Sigmoid colon (tissue), 7 donors: ENCODE results near the gene MYO1H. TPM values are rescaled to one million over a fixed set of nuclear protein-coding genes. Genes with fewer than 3 reads are reported as not detected.

Source experiments
- DNase-seq: peaks from one replicate; pipeline ENCODE4 v3.0.0-alpha.2; 2019
- H3K27ac ChIP-seq, 4 donors: fragments of 200-600 bp; sonication (generic); one replicate each; pipeline ENCODE4 v1.5.1; 2016 to 2019; ENCODE audit warnings: mild to moderate bottlenecking in 1 of 4
- H3K27me3 ChIP-seq, 3 donors: fragments of 200-600 bp; sonication (generic); one replicate each; pipeline ENCODE4 v1.5.1; 2019; ENCODE audit warnings: mild to moderate bottlenecking in 1 of 3
- H3K36me3 ChIP-seq, 4 donors: fragments of 200-600 bp; sonication (generic); one replicate each; pipeline ENCODE4 v1.5.1; 2016 to 2019
- H3K4me1 ChIP-seq, 4 donors: fragments of 200-600 bp; sonication (generic); one replicate each; pipeline ENCODE4 v1.5.1; 2017 to 2019
- H3K4me3 ChIP-seq, 4 donors: fragments of 200-600 bp; sonication (generic); one replicate each; pipeline ENCODE4 v1.5.1; 2017 to 2019; ENCODE audit warnings: mild to moderate bottlenecking in 2 of 4, moderate library complexity in 1 of 4
- H3K9me3 ChIP-seq, 4 donors: fragments of 200-600 bp in 3 of 4; sonication (generic) in 3 of 4; one replicate each; pipeline versions ENCODE4 v1.5.1 to v1.6.1; 2013 to 2019
- CTCF ChIP-seq, 4 experiments: fragments of 450-650 bp in 3 of 4; fragments of 200-600 bp in 1 of 4; IDR thresholded peaks; one replicate each; pipeline ENCODE4 v1.5.1; 2016 to 2019; ENCODE audit warnings: antibody characterized with exemption in 4 of 4, mild to moderate bottlenecking in 3 of 4, moderate library complexity in 2 of 4
- EP300 ChIP-seq, 4 donors: sonication (generic); formaldehyde crosslinking; IDR thresholded peaks; one replicate each; pipeline ENCODE4 v1.6.1; 2017; ENCODE audit warnings: antibody characterized with exemption in 4 of 4
- POLR2A ChIP-seq, 2 donors: fragments of 450-650 bp; IDR thresholded peaks; one replicate each; pipeline ENCODE4 v1.6.1; 2016; ENCODE audit warnings: antibody characterized with exemption in 2 of 2, mild to moderate bottlenecking in 2 of 2, moderate library complexity in 2 of 2
- POLR2AphosphoS5 ChIP-seq, 4 donors: sonication (generic); formaldehyde crosslinking; IDR thresholded peaks; one replicate each; pipeline ENCODE4 v1.6.1; 2017; ENCODE audit warnings: antibody characterized with exemption in 4 of 4
- WGBS, 2 donors: extraction: QIAGEN DNeasy Blood & Tissue Kit; methylation state at CpG; one replicate each; pipeline ENCODE4 v1.1.7; 2013; 5-methylcytosine and 5-hydroxymethylcytosine counted together
- intact Hi-C: fragments of 100-400 bp; cut with DNase I; formaldehyde crosslinking; loops from one replicate; pipeline ENCODE4 v1.15.1; 2023
- polyA plus RNA-seq, 3 donors: library from polyadenylated mRNA; stranded (reverse); fragments of 200-250 nt; gene quantifications; one replicate each; pipeline ENCODE4 v1.2.3, GENCODE V29; 2013
- total RNA-seq, 4 donors: library from RNA; depleted of rRNA; stranded (reverse); fragments of >200 nt; gene quantifications; one replicate each; pipeline ENCODE4 v1.1.0, GENCODE V29; 2016
- donor health status: healthy with polysubstance abuse.
- donor health status: Bipolar disorder and iron deficiency.
- donor health status: healthy.

Gene MYO1H
- total and polyA plus RNA-seq, 7 donors, result 0.07 TPM; not detected in 6

- Histone ChIP-seq H3K36me3 (peaks cover 22 to 100% (median 62%) of the 10 kb centered on the region in 4 donors), H3K4me3 (no peak overlapping the region), H3K27ac (no peak overlapping the region), H3K9me3 (no peaks in the 10 kb centered on the region), H3K27me3 (no peaks in the 10 kb centered on the region), H3K4me1 (no peaks in the 10 kb centered on the region)
- intact Hi-C loops, result no loop called here
- DNase-seq, result no peak
- 96 to 97% methylated on average over 7 of the region's 7 CpGs for WGBS, 2 donors
- TF ChIP-seq POLR2A (IDR thresholded peaks at IDR 0.05) (no peak), POLR2AphosphoS5 (IDR thresholded peaks at IDR 0.05) (no peak), CTCF (IDR thresholded peaks at IDR 0.05) (no peak), EP300 (IDR thresholded peaks at IDR 0.05) (no peak)
Observed at GRCh38 chr12:109494348-109494881, 146.7 kb downstream of the MYO1H start.

- no peak for DNase-seq
- Histone ChIP-seq H3K27ac (no peak overlapping the region), H3K36me3 (peaks cover 24 to 100% (median 59%) of the 10 kb centered on the region in 4 donors), H3K27me3 (no peaks in the 10 kb centered on the region), H3K4me1 (no peaks in the 10 kb centered on the region), H3K9me3 (no peaks in the 10 kb centered on the region), H3K4me3 (no peak overlapping the region)
- TF ChIP-seq POLR2AphosphoS5 (IDR thresholded peaks at IDR 0.05) (no peak), EP300 (IDR thresholded peaks at IDR 0.05) (no peak), POLR2A (IDR thresholded peaks at IDR 0.05) (no peak), CTCF (IDR thresholded peaks at IDR 0.05) (no peak)
- intact Hi-C loops, result no loop called here
Observed at GRCh38 chr12:109495012-109495411, 147.3 kb downstream of the MYO1H start.

GRCh38 chr12:109496306-109496705 lies 148.6 kb downstream of the MYO1H start:
- no peak overlapping the region for H3K4me3 ChIP-seq
- peaks cover 29 to 100% (median 61%) of the 10 kb centered on the region in 4 donors for H3K36me3 ChIP-seq
- TF ChIP-seq POLR2A (IDR thresholded peaks at IDR 0.05) (no peak), POLR2AphosphoS5 (IDR thresholded peaks at IDR 0.05) (no peak), EP300 (IDR thresholded peaks at IDR 0.05) (no peak)

GRCh38 chr12:109497675-109498074 lies 150.0 kb downstream of the MYO1H start:
- Histone ChIP-seq H3K27me3 (no peaks in the 10 kb centered on the region), H3K4me3 (no peak overlapping the region), H3K9me3 (no peaks in the 10 kb centered on the region), H3K4me1 (no peaks in the 10 kb centered on the region), H3K36me3 (peaks cover 21 to 100% (median 68%) of the 10 kb centered on the region in 4 donors), H3K27ac (no peak overlapping the region)
- intact Hi-C loops, result no loop called here
- TF ChIP-seq CTCF (IDR thresholded peaks at IDR 0.05), result no peak
- TF ChIP-seq EP300 (IDR thresholded peaks at IDR 0.05), result no peak
- TF ChIP-seq POLR2A (IDR thresholded peaks at IDR 0.05), result no peak
- TF ChIP-seq POLR2AphosphoS5 (IDR thresholded peaks at IDR 0.05), result no peak
- no peak for DNase-seq
- WGBS, 2 donors, result 92% methylated on average over 7 of the region's 7 CpGs

More at GRCh38 chr12:109496306-109496705, 148.6 kb downstream of the MYO1H start:
- DNase-seq, result no peak
- intact Hi-C loops, result no loop called here
- H3K4me1 ChIP-seq, result no peaks in the 10 kb centered on the region
- H3K27me3 ChIP-seq, result no peaks in the 10 kb centered on the region
- no peak overlapping the region for H3K27ac ChIP-seq
- H3K9me3 ChIP-seq, result no peaks in the 10 kb centered on the region

Other genes starting within 250 kb of the MYO1H start
- 100 to 1,000 TPM; 116 to 295 (median 161) TPM for gene ACACB, start 231.3 kb upstream of the MYO1H start, total RNA-seq
- 10 to 100 TPM in 1 of 3 donors, 1 to 10 TPM in 2; 5.3 to 36.0 (median 5.4) TPM for gene ACACB, start 231.3 kb upstream of the MYO1H start, polyA plus RNA-seq
- gene FOXN4, start 38.6 kb upstream of the MYO1H start, total RNA-seq, result 1 to 10 TPM in 1 of 4 donors, under 1 TPM in 1, not detected in 2; 0.41 to 1.9 TPM
- under 1 TPM in 1 of 3 donors, not detected in 2; 0.06 TPM for gene FOXN4, start 38.6 kb upstream of the MYO1H start, polyA plus RNA-seq
- gene KCTD10, start 129.4 kb downstream of the MYO1H start, total RNA-seq, result 100 to 1,000 TPM in 2 of 4 donors, 10 to 100 TPM in 2; 82.8 to 123 (median 101) TPM
- gene KCTD10, start 129.4 kb downstream of the MYO1H start, polyA plus RNA-seq, result 10 to 100 TPM; 53.5 to 79.8 (median 54.2) TPM
- 10 to 100 TPM; 48.4 to 67.7 (median 56.2) TPM for gene UBE3B, start 129.7 kb downstream of the MYO1H start, total RNA-seq
- gene UBE3B, start 129.7 kb downstream of the MYO1H start, polyA plus RNA-seq, result 10 to 100 TPM; 15.3 to 20.8 (median 16.2) TPM
- gene MMAB, start 225.6 kb downstream of the MYO1H start, total RNA-seq, result 10 to 100 TPM; 12.2 to 28.9 (median 23.5) TPM
- gene MMAB, start 225.6 kb downstream of the MYO1H start, polyA plus RNA-seq, result 10 to 100 TPM; 36.6 to 79.6 (median 64.3) TPM
- 10 to 100 TPM in 3 of 4 donors, 1 to 10 TPM in 1; 9.1 to 14.8 (median 12.3) TPM for gene MVK, start 225.9 kb downstream of the MYO1H start, total RNA-seq
- 10 to 100 TPM; 13.8 to 40.8 (median 21.0) TPM for gene MVK, start 225.9 kb downstream of the MYO1H start, polyA plus RNA-seq